Stomach (tissue), 9 donors: ENCODE results near the gene UGT1A5. TPM values are rescaled to one million over a fixed set of nuclear protein-coding genes. Genes with fewer than 3 reads are reported as not detected.

Source experiments
- DNase-seq, 2 donors: peaks; one replicate each; pipeline versions ENCODE4 v3.0.0 to v3.0.0-alpha.2; 2013 to 2019
- H3K27ac ChIP-seq, 5 donors: fragments of 200-600 bp in 4 of 5; sonication (generic) in 4 of 5; one replicate each; pipeline ENCODE4 v1.5.1; 2013 to 2019; ENCODE audit warnings: mild to moderate bottlenecking in 1 of 5, moderate library complexity in 1 of 5
- H3K27me3 ChIP-seq, 3 donors: fragments of 200-600 bp; sonication (generic); one replicate each; pipeline ENCODE4 v1.5.1; 2017 to 2019; ENCODE audit warnings: mixed run types in 1 of 3
- H3K36me3 ChIP-seq, 4 donors: fragments of 200-600 bp; sonication (generic); 1 replicate in 3 of 4; 2 replicates in 1 of 4; pipeline ENCODE4 v1.5.1; 2016 to 2019
- H3K4me1 ChIP-seq, 4 donors: fragments of 200-600 bp; sonication (generic); one replicate each; pipeline ENCODE4 v1.5.1; 2016 to 2019
- H3K4me3 ChIP-seq, 4 donors: fragments of 200-600 bp; sonication (generic) in 3 of 4; one replicate each; pipeline ENCODE4 v1.5.1; 2016 to 2019; ENCODE audit warnings: mild to moderate bottlenecking in 1 of 4
- H3K9me3 ChIP-seq, 4 donors: fragments of 200-600 bp; sonication (generic); one replicate each; pipeline ENCODE4 v1.5.1; 2016 to 2019
- EP300 ChIP-seq: sonication (generic); formaldehyde crosslinking; IDR thresholded peaks from one replicate; pipeline ENCODE4 v1.6.1; 2017; ENCODE audit warnings: antibody characterized with exemption
- POLR2A ChIP-seq, 4 donors: fragments of 450-650 bp; IDR thresholded peaks; one replicate each; pipeline ENCODE4 v1.6.1; 2016; ENCODE audit warnings: antibody characterized with exemption in 4 of 4, control low read depth in 2 of 4, mild to moderate bottlenecking in 1 of 4, moderate library complexity in 1 of 4
- POLR2AphosphoS5 ChIP-seq, 3 donors: sonication (generic); formaldehyde crosslinking; IDR thresholded peaks; one replicate each; pipeline ENCODE4 v1.6.1; 2016; ENCODE audit warnings: antibody characterized with exemption in 3 of 3
- whole genome bisulfite sequencing, 5 donors: extraction: QIAGEN DNeasy Blood & Tissue Kit in 3 of 5; methylation state at CpG; one replicate each; pipeline versions ENCODE4 v1.1.5 to v1.1.7; 2013 to 2018; 5-methylcytosine and 5-hydroxymethylcytosine counted together
- intact Hi-C: fragments of 100-400 bp; cut with DNase I; formaldehyde crosslinking; loops from one replicate; pipeline ENCODE4 v1.15.1; 2023; ENCODE audit warnings: low total_unique reads
- polyA plus RNA-seq, 3 donors: library from polyadenylated mRNA; stranded (reverse); fragments of 200-250 nt; gene quantifications; one replicate each; pipeline ENCODE4 v1.2.3, GENCODE V29; 2013
- total RNA-seq, 5 donors: library from RNA; depleted of rRNA; stranded (reverse); fragments of >200 nt; gene quantifications; one replicate each; pipeline versions ENCODE4 v1.1.0 to v1.2.3, GENCODE V29; 2014 to 2016
- TF ChIP-seq, protein P1 (sequence below), 7 experiments: fragments of 450-650 bp in 4 of 7; fragments of 200-600 bp in 3 of 7; sonication (generic) in 3 of 7; IDR thresholded peaks; one replicate each; pipeline ENCODE4 v1.5.1; 2016 to 2019; ENCODE audit warnings: antibody characterized with exemption in 7 of 7, control low read depth in 2 of 7, mild to moderate bottlenecking in 1 of 7
- donor health status: healthy with polysubstance abuse.
- donor health status: Bipolar disorder and iron deficiency.
- donor health status: healthy.

UGT1A5 gene
- total and polyA plus RNA-seq, 8 donors, result 0.37 to 13.0 (median 1.7) TPM; not detected in 5

DNA sequence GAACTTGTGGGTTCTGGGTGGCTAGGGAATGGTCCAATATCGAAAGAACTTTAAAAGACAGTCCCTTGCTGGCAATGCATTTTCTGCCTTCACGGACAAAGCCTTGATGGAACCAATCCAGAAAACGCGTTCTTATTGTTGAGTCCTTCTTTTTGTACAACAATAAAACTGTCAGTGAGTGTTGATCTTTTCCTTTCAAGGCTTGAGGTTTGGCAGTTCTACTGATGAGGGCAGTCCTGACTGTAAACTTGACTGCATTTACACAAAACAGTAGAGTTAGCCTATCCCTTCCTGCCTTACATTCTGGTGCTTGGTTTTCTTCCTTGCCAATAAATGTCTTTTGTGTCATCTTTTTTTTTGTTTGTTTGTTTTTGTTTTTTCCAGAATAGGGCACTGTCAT lies 33.5 kb upstream of the UGT1A5 start:
- 76 to 81% (median 79%) methylated on average over 4 of the region's 4 CpGs for WGBS, 5 donors

DNA sequence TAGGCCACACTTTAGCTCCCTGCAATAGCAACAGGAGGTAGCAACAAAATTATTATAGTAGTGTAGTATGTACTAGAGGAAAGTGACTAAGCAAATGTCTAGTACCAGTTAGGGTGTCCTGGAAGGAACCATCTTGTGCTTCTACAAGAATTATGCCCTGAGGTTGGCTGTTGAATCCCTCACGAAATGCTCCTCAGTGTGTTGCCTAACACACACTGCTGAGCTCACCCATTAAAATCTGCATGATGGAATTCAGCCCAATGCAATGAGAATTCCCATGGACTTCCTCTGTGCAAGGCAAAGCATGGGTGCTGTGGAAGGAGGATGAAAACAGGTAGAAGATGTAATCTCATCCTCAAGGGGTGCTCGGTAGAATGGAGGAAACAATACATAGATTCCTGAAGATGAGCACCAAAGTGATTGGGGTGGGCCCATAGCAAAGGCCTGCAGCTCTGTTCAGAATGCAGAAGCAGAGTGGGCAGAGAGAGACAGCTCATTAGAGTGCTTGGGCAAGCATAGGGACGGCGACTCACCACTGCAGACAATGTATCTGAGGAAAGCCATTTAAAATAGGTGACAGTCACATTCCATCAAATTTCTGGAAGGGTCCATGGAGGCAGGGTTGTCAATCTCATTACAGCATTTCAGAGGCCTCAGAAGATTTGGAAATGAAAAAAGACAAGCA lies 32.2 kb upstream of the UGT1A5 start:
- no peak overlapping the region for H3K27ac ChIP-seq
- no peak for DNase-seq
- intact Hi-C loops, result no loop called here
- no peaks in the 10 kb centered on the region for H3K36me3 ChIP-seq
- H3K4me1 ChIP-seq, result no peaks in the 10 kb centered on the region
- TF ChIP-seq POLR2A (IDR thresholded peaks at IDR 0.05), result no peak
- no peak for TF ChIP-seq POLR2AphosphoS5 (IDR thresholded peaks at IDR 0.05)
- TF ChIP-seq, protein P1, sequence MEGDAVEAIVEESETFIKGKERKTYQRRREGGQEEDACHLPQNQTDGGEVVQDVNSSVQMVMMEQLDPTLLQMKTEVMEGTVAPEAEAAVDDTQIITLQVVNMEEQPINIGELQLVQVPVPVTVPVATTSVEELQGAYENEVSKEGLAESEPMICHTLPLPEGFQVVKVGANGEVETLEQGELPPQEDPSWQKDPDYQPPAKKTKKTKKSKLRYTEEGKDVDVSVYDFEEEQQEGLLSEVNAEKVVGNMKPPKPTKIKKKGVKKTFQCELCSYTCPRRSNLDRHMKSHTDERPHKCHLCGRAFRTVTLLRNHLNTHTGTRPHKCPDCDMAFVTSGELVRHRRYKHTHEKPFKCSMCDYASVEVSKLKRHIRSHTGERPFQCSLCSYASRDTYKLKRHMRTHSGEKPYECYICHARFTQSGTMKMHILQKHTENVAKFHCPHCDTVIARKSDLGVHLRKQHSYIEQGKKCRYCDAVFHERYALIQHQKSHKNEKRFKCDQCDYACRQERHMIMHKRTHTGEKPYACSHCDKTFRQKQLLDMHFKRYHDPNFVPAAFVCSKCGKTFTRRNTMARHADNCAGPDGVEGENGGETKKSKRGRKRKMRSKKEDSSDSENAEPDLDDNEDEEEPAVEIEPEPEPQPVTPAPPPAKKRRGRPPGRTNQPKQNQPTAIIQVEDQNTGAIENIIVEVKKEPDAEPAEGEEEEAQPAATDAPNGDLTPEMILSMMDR (IDR thresholded peaks at IDR 0.05), result no peak
- no peak for TF ChIP-seq EP300
- H3K27me3 ChIP-seq, result no peaks in the 10 kb centered on the region
- WGBS, 5 donors, result 83 to 93% (median 91%) methylated on average over 4 of the region's 4 CpGs
- no peaks in the 10 kb centered on the region for H3K9me3 ChIP-seq
- H3K4me3 ChIP-seq, result no peak overlapping the region

More for the DNA sequence above, 33.5 kb upstream of the UGT1A5 start:
- H3K9me3 ChIP-seq, result no peaks in the 10 kb centered on the region
- H3K4me1 ChIP-seq, result no peaks in the 10 kb centered on the region
- no peak for DNase-seq
- H3K36me3 ChIP-seq, result no peaks in the 10 kb centered on the region
- intact Hi-C loops, result no loop called here
- H3K27ac ChIP-seq, result no peak overlapping the region
- TF ChIP-seq POLR2AphosphoS5 (IDR thresholded peaks at IDR 0.05) (no peak), POLR2A (IDR thresholded peaks at IDR 0.05) (no peak), EP300 (no peak)
- TF ChIP-seq, protein P1 (IDR thresholded peaks at IDR 0.05), result no peak
- no peaks in the 10 kb centered on the region for H3K27me3 ChIP-seq
- H3K4me3 ChIP-seq, result no peak overlapping the region

DNA sequence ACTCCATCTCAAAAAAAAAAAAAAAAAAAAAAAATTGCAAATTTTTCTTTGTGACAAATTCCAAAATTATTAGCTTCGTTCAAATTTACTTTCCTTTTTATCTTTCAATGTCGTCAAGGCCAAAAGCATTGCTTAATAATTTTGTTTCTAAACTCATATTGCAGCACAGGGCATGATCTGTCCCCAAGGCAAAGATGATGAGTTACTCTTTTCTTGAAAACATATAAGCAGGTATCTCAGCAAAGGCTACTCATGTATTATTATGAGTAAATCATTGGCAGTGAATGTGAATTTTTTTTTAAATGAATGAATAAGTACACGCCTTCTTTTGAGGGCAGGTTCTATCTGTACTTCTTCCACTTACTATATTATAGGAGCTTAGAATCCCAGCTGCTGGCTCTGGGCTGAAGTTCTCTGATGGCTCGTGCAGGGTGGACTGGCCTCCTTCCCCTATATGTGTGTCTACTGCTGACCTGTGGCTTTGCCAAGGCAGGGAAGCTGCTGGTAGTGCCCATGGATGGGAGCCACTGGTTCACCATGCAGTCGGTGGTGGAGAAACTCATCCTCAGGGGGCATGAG lies 31.1 kb upstream of the UGT1A5 start, which contains the start of gene UGT1A7:
Gene UGT1A7, plus strand, starts transcription at position 381 of the 579 bp plus-strand sequence. Its CDS starts 37 bp downstream, at position 418.
- WGBS, 5 donors, result 76 to 89% (median 80%) methylated on average over 4 to 5 of the region's 5 CpGs
- intact Hi-C loops, result no loop called here
- H3K27ac ChIP-seq, result no peak within 1 kb of the TSS
- no peak for DNase-seq
- TF ChIP-seq POLR2A (IDR thresholded peaks at IDR 0.05) (no peak), POLR2AphosphoS5 (IDR thresholded peaks at IDR 0.05) (no peak), EP300 (no peak)
- TF ChIP-seq, protein P1 (IDR thresholded peaks at IDR 0.05), result no peak
- no peaks in the 10 kb centered on the region for H3K36me3 ChIP-seq
- H3K4me3 ChIP-seq, result no peak within 1 kb of the TSS
- no peaks in the 10 kb centered on the region for H3K27me3 ChIP-seq
- H3K9me3 ChIP-seq, result no peaks in the 10 kb centered on the region
- H3K4me1 ChIP-seq, result no peaks in the 10 kb centered on the region

DNA sequence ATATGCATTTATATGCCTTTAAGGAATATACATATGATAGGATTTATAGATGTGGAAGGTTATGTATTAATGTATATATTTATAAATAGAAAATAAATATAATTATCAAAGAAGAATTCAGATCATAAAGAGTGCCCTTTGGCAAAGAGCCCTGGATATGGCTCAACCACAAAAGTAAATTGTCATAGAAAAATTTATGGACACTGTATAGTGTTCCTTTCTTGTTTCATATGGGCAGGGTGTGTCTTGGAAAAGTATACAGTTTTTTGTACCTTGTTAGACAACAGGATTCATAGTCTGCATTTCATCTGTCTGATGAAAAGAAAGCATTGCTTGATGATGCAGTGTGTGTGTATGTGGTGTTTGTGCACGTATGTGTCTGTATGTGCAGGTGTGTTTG lies 28.1 kb upstream of the UGT1A5 start:
- Histone ChIP-seq H3K9me3 (no peaks in the 10 kb centered on the region), H3K4me1 (peaks cover 0 to 8% (median 3%) of the 10 kb centered on the region in 4 donors), H3K27me3 (no peaks in the 10 kb centered on the region), H3K27ac (no peak overlapping the region), H3K4me3 (no peak overlapping the region), H3K36me3 (no peaks in the 10 kb centered on the region)
- intact Hi-C loops, result no loop called here
- whole genome bisulfite sequencing, 5 donors, result 79 to 93% (median 88%) methylated on average over 1 of the region's 1 CpG
- no peak for TF ChIP-seq POLR2A (IDR thresholded peaks at IDR 0.05)
- no peak for DNase-seq

DNA sequence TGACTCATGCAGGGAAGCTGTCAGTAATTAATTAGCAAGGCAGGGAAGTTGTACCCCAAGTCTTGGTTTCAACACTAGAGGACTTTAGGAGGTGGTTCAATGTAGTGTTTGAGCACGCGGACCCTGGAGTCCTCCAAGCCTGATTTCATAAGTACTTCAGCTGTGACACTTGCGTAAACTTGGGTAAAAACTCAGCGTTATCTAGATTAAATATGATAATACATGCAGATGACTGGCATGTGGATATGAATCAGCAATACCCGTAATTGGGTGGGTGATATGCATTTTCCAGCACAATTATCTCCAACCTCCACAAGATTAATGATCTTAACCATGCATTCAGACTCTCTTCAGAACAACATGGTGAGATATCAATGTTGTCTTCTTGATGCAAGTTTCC lies 25.8 kb upstream of the UGT1A5 start:
- 76 to 88% (median 83%) methylated on average over 5 of the region's 5 CpGs for WGBS, 5 donors
- Histone ChIP-seq H3K4me3 (no peak overlapping the region), H3K4me1 (peaks cover 0 to 25% (median 17%) of the 10 kb centered on the region in 4 donors), H3K9me3 (no peaks in the 10 kb centered on the region), H3K27me3 (no peaks in the 10 kb centered on the region), H3K36me3 (no peaks in the 10 kb centered on the region), H3K27ac (no peak overlapping the region)
- TF ChIP-seq POLR2A (IDR thresholded peaks at IDR 0.05) (no peak), EP300 (no peak), POLR2AphosphoS5 (IDR thresholded peaks at IDR 0.05) (no peak)
- TF ChIP-seq, protein P1 (IDR thresholded peaks at IDR 0.05), result no peak
- no peak for DNase-seq
- intact Hi-C loops, result no loop called here
